OCI-M2 (cell line): ENCODE measurements around the gene C3.
A peak's percentile ranks its signal among the peaks of the same experiment; 100 is the strongest.
"Not testable (repeated sequence)": the region's sequence is repeated elsewhere in the genome, so short reads cannot be mapped to it uniquely, and the experiment has no call there.

Source experiments
- DNase-seq: peaks from one replicate; lab custom pipeline; 2025; ENCODE audit not compliant: unreplicated experiment; lab: John Stamatoyannopoulos, UW

C3 gene

GRCh38 chr19:6693056-6693471, 27.4 kb downstream of the C3 start:
- no peak for DNase-seq

- no peak for DNase-seq
Measured at GRCh38 chr19:6692027-6692426, 28.4 kb downstream of the C3 start.

GRCh38 chr19:6691342-6691741, 29.1 kb downstream of the C3 start:
- no peak for DNase-seq

GRCh38 chr19:6690160-6690885, 30.1 kb downstream of the C3 start:
- no peak for DNase-seq

- DNase-seq, result no peak
Measured at GRCh38 chr19:6687114-6687513, 33.3 kb downstream of the C3 start.

GRCh38 chr19:6686628-6686975, 33.8 kb downstream of the C3 start:
- DNase-seq, result no peak

- no peak for DNase-seq
Measured at GRCh38 chr19:6685962-6686627, 34.4 kb downstream of the C3 start.

- DNase-seq, result no peak
Measured at GRCh38 chr19:6685482-6685881, 35.0 kb downstream of the C3 start.

GRCh38 chr19:6683971-6684370, 36.5 kb downstream of the C3 start:
- DNase-seq, result no peak

GRCh38 chr19:6682607-6683128, 37.8 kb downstream of the C3 start:
- DNase-seq, result no peak

- no peak for DNase-seq
Measured at GRCh38 chr19:6680141-6680540, 40.3 kb downstream of the C3 start.

- DNase-seq, result no peak
Measured at GRCh38 chr19:6679139-6679538, 41.3 kb downstream of the C3 start.

GRCh38 chr19:6678690-6679109, 41.8 kb downstream of the C3 start:
- DNase-seq, result no peak

GRCh38 chr19:6677883-6678689, 42.4 kb downstream of the C3 start:
- DNase-seq, result no peak

GRCh38 chr19:6677495-6677882, 43.0 kb downstream of the C3 start:
- DNase-seq, result no peak

GRCh38 chr19:6676288-6676687, 44.2 kb downstream of the C3 start:
- DNase-seq, result no peak

GRCh38 chr19:6674868-6675305, 45.6 kb downstream of the C3 start:
- DNase-seq, result peak; percentile 35

GRCh38 chr19:6674408-6674807, 46.0 kb downstream of the C3 start:
- not testable (repeated sequence) for DNase-seq

- DNase-seq, result no peak
Measured at GRCh38 chr19:6672693-6673290, 47.7 kb downstream of the C3 start.

GRCh38 chr19:6671960-6672359, 48.5 kb downstream of the C3 start:
- DNase-seq, result no peak

GRCh38 chr19:6668691-6669090, 51.8 kb downstream of the C3 start:
- DNase-seq, result no peak
